Kidney epithelial cell (primary cell): Measurements from ENCODE around the gene SOCS1. TPM values are rescaled to one million over a fixed set of nuclear protein-coding genes. Genes with fewer than 3 reads are reported as not detected.

ENCODE experiments used
- DNase-seq: peaks from one replicate; pipeline ENCODE4 v3.0.0-alpha.2; 2010; ENCODE audit warnings: low read depth
- H3K27me3 ChIP-seq: 2 replicates; pipeline ENCODE4 v1.6.0; 2011; ENCODE audit warnings: low read length; ENCODE audit not compliant: control insufficient read depth, insufficient read depth
- H3K36me3 ChIP-seq: 2 replicates; pipeline ENCODE4 v1.5.1; 2011; ENCODE audit warnings: low read length; ENCODE audit not compliant: control insufficient read depth, insufficient read depth
- H3K4me3 ChIP-seq: 2 replicates; pipeline ENCODE4 v1.5.1; 2011; ENCODE audit warnings: low read depth, mild to moderate bottlenecking, control low read depth, low read length
- total RNA-seq: library from RNA; depleted of rRNA; stranded (reverse); fragments of >200 nt; gene quantifications from 2 replicates; pipeline ENCODE4 v1.2.3, GENCODE V29; 2015
- TF ChIP-seq, protein P1 (sequence below): IDR thresholded peaks from 2 replicates; pipeline ENCODE4 v1.5.1; 2011; ENCODE audit warnings: mild to moderate bottlenecking, moderate library complexity, low read length, control low read depth, inconsistent platforms; ENCODE audit not compliant: insufficient read depth, poor library complexity, severe bottlenecking

SOCS1 gene
- total RNA-seq, 1 donor from 2014 or later = 1.2 TPM

DNA sequence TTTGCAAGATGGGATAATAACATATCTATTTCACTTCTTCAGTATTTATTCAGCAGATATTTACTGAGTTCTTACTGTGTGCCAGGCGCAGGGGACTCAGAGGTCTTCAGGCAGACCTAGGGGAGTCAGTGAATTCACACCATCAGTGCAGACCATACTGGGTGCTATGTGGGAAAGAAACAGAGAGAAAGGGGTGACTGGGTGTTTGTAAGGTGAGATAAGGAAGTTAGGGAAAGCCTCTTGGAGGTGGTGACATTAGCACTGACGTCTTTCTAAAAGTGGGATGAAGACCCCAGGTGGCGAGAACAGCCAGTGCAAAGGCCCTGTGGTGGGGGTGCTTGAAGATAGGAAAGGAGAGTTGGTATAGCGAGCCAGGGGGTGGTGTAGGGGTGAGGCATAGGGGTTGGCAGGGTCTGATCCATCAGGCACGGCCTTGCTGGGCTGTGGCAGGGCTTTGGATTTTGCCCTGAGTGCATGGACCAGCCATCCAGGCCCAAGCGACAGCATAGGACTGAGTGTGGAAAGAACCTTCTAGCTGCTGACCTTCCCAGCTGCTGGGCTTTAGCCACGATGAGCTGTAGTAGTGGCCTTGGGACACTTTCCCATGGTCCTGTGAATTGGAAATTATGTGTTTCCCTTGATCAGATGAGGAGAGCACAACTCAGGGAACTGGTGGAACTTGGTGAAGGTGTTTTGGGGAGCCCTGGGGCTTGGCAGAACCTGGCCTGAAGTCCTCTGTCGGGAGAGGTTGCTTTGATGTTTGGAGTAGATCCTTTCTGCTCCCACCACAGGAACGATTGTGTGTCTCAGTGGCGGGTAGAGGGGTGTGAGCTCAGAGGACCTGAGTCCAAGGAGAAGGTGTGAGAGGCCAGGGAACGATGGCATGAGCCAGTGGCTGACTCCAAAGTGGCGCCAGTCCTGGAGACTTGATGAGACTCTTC is 3.9 kb upstream of the SOCS1 start:
- TF ChIP-seq, protein P1, sequence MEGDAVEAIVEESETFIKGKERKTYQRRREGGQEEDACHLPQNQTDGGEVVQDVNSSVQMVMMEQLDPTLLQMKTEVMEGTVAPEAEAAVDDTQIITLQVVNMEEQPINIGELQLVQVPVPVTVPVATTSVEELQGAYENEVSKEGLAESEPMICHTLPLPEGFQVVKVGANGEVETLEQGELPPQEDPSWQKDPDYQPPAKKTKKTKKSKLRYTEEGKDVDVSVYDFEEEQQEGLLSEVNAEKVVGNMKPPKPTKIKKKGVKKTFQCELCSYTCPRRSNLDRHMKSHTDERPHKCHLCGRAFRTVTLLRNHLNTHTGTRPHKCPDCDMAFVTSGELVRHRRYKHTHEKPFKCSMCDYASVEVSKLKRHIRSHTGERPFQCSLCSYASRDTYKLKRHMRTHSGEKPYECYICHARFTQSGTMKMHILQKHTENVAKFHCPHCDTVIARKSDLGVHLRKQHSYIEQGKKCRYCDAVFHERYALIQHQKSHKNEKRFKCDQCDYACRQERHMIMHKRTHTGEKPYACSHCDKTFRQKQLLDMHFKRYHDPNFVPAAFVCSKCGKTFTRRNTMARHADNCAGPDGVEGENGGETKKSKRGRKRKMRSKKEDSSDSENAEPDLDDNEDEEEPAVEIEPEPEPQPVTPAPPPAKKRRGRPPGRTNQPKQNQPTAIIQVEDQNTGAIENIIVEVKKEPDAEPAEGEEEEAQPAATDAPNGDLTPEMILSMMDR = no peak
- DNase-seq = no peak
- Histone ChIP-seq H3K27me3 (no peaks in the 10 kb centered on the region), H3K4me3 (no peak overlapping the region), H3K36me3 (no peaks in the 10 kb centered on the region)

DNA sequence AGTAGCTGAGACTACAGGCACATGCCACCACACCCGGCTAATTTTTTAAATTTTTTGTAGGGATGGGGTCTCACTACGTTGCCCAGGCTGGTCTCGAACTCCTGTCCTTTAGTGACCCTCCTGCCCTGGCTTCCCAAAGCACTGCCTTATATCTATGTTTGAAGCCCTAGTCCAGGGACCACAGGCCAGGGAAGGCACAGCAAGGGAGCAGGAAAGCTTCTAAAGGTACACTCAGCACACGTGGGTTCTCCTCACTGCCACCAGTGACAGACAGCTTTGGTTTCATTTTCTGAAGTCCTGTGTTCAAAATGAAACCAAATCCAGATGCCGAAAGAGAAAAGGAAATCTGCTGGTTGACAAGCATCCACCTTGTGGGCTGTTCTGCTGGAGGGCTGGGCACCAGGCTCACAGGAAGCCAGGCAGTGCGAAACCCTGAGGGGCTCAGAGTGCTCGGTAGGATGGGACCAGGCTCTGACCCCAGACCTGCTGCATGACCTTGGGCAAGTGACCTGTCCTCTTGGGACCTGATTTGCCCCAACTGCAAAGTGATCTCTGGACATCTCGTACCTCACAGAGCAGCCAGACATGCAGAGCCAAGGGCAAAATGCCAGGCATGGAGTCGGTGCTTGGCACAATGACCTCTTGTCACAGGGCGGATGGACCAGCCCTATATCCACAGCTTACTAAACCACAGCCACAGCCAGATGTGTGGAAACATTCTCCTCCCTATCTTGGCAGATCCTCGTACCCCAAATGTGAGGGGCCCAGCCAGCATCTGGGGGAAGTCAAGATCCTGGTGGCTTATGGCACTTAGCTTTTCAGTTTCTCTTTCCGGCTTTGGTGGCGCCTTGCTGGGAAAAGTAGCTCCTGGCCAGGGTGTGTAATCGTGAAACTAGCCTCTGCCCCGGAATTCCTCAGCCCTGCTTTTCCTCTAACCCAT is 2.8 kb upstream of the SOCS1 start:
- TF ChIP-seq, protein P1 = no peak
- DNase-seq = no peak
- H3K27me3 ChIP-seq = no peaks in the 10 kb centered on the region

DNA sequence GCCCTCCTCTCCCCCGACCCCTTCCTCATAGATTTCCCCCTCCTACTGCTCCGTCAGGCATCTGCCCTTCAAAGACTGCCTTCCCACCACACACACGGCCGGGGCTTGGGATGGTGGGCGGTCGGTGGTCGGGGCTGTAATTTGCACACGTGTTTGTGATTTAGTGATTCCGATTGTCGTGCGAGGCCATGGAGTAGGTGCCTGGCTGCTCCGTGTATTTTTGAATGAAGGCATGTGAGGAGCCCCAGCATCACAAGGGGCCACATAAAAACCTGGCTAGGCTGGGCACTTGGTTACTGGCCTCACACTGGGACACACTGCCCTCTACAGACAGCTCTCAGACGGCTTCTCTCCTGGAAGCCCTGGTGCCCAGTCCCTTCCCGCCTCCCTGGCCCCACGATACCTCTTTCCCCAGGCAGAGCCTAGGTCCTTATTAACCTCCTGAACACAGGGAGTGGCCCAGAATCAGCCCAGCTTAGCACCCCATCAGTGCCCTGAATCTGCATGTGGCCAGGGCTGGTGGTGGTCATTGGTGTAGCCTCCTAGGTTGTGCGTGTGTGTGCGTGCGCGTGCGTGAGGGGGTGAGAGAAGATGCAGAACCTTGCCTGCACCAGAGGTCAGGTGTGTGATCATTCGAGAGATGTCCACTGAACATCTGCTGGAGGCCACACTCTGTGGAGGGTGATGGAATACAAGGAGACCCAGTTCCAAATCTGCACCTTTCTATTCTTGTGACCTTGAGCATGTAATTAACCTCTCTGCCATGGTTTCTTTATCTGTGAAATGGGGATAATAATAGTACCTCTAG is 1.3 kb upstream of the SOCS1 start:
- no peaks in the 10 kb centered on the region for H3K27me3 ChIP-seq
- H3K4me3 ChIP-seq = peak overlapping the region; percentile 73
- H3K36me3 ChIP-seq = peaks cover 1% of the 10 kb centered on the region
- peak; percentile 41 for DNase-seq
- TF ChIP-seq, protein P1 = peak; percentile 84

More for the DNA sequence above, 2.8 kb upstream of the SOCS1 start:
- Histone ChIP-seq H3K4me3 (no peak overlapping the region), H3K36me3 (no peaks in the 10 kb centered on the region)

DNA sequence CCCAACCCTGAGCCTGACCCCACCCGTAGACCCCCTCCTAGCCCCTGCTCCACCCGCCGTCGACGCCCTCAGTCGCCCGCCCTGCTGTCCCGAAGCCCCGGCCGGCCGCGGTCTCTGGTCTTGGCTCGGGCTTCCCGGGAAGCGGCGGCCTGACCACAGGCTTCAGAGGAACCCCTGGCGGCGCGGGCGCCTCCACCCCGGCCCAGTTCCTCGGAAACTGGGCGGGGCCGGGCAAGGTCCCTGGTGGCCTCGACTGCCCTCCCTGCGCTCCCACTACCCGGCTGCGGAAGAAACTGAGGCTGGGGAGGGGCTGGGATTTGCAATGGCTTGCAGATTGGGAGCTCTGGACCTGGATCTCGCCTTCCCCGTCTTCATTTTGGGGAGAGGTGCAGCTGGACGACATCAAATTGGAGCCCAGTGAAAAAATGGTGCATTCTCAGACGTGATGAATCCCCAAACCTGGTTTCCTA is 692 bp upstream of the SOCS1 start:
- TF ChIP-seq, protein P1 = no peak
- Histone ChIP-seq H3K4me3 (peak overlapping the region; percentile 73), H3K27me3 (no peaks in the 10 kb centered on the region), H3K36me3 (peaks cover 1% of the 10 kb centered on the region)
- DNase-seq = no peak
